Measurements from ENCODE around the gene PEPD. TPM values are rescaled to one million over a fixed set of nuclear protein-coding genes. Genes with fewer than 3 reads are reported as not detected.
A peak's percentile ranks its signal among the peaks of the same experiment; 100 is the strongest.

Gene PEPD
- total RNA-seq, 1 experiment from 2014 or later: 148 TPM

- in situ Hi-C loops (cut with HindIII; ENCODE audit: low pct_unique_long_range_greater_than_20kb, low sequenced_read_pairs): no loop called here
- DNase-seq (ENCODE audit: low read depth): peak; percentile 85
These were observed 94.8 kb downstream of the PEPD start for GRCh38 chr19:33426621-33427361.

- in situ Hi-C loops (cut with HindIII; ENCODE audit: low pct_unique_long_range_greater_than_20kb, low sequenced_read_pairs): no loop called here
- no peak for DNase-seq (ENCODE audit: low read depth)
These were observed 97.4 kb downstream of the PEPD start for GRCh38 chr19:33424181-33424580.

- in situ Hi-C loops (cut with HindIII; ENCODE audit: low pct_unique_long_range_greater_than_20kb, low sequenced_read_pairs): no loop called here
- no peak for DNase-seq (ENCODE audit: low read depth)
These were observed 99.0 kb downstream of the PEPD start for GRCh38 chr19:33422369-33423180.

- in situ Hi-C loops (cut with HindIII; ENCODE audit: low pct_unique_long_range_greater_than_20kb, low sequenced_read_pairs): no loop called here
- DNase-seq (ENCODE audit: low read depth): no peak
These were observed 100.2 kb downstream of the PEPD start for GRCh38 chr19:33421368-33421767.

- no peak for DNase-seq (ENCODE audit: low read depth)
- in situ Hi-C loops (cut with HindIII; ENCODE audit: low pct_unique_long_range_greater_than_20kb, low sequenced_read_pairs): no loop called here
These were observed 100.8 kb downstream of the PEPD start for GRCh38 chr19:33420821-33421220.

GRCh38 chr19:33419788-33420130, 101.8 kb downstream of the PEPD start:
- DNase-seq (ENCODE audit: low read depth): no peak
- in situ Hi-C loops (cut with HindIII; ENCODE audit: low pct_unique_long_range_greater_than_20kb, low sequenced_read_pairs): no loop called here

GRCh38 chr19:33418871-33419787, 102.5 kb downstream of the PEPD start:
- no peak for DNase-seq (ENCODE audit: low read depth)
- in situ Hi-C loops (cut with HindIII; ENCODE audit: low pct_unique_long_range_greater_than_20kb, low sequenced_read_pairs): no loop called here

- in situ Hi-C loops (cut with HindIII; ENCODE audit: low pct_unique_long_range_greater_than_20kb, low sequenced_read_pairs): no loop called here
These were observed 103.1 kb downstream of the PEPD start for GRCh38 chr19:33418461-33418860.

GRCh38 chr19:33417751-33418150, 103.8 kb downstream of the PEPD start:
- in situ Hi-C loops (cut with HindIII; ENCODE audit: low pct_unique_long_range_greater_than_20kb, low sequenced_read_pairs): no loop called here
- DNase-seq (ENCODE audit: low read depth): no peak

More at GRCh38 chr19:33418461-33418860, 103.1 kb downstream of the PEPD start:
- no peak for DNase-seq (ENCODE audit: low read depth)

- peak; percentile 58 for DNase-seq (ENCODE audit: low read depth)
- in situ Hi-C loops (cut with HindIII; ENCODE audit: low pct_unique_long_range_greater_than_20kb, low sequenced_read_pairs): no loop called here
These were observed 105.0 kb downstream of the PEPD start for GRCh38 chr19:33416307-33417215.

- in situ Hi-C loops (cut with HindIII; ENCODE audit: low pct_unique_long_range_greater_than_20kb, low sequenced_read_pairs): no loop called here
- no peak for DNase-seq (ENCODE audit: low read depth)
These were observed 106.7 kb downstream of the PEPD start for GRCh38 chr19:33414667-33415605.

GRCh38 chr19:33413868-33414666, 107.5 kb downstream of the PEPD start:
- in situ Hi-C loops (cut with HindIII; ENCODE audit: low pct_unique_long_range_greater_than_20kb, low sequenced_read_pairs): no loop called here
- no peak for DNase-seq (ENCODE audit: low read depth)

GRCh38 chr19:33413426-33413725, 108.2 kb downstream of the PEPD start:
- in situ Hi-C loops (cut with HindIII; ENCODE audit: low pct_unique_long_range_greater_than_20kb, low sequenced_read_pairs): no loop called here
- no peak for DNase-seq (ENCODE audit: low read depth)

GRCh38 chr19:33412601-33413425, 108.8 kb downstream of the PEPD start:
- in situ Hi-C loops (cut with HindIII; ENCODE audit: low pct_unique_long_range_greater_than_20kb, low sequenced_read_pairs): no loop called here

GRCh38 chr19:33411621-33412180, 109.9 kb downstream of the PEPD start:
- DNase-seq (ENCODE audit: low read depth): no peak
- in situ Hi-C loops (cut with HindIII; ENCODE audit: low pct_unique_long_range_greater_than_20kb, low sequenced_read_pairs): no loop called here

More at GRCh38 chr19:33412601-33413425, 108.8 kb downstream of the PEPD start:
- no peak for DNase-seq (ENCODE audit: low read depth)

Data from Caki2 (cell line).